HG02870 (cell line): ENCODE measurements around the gene HSPH1.
"Not testable (repeated sequence)": the region's sequence is repeated elsewhere in the genome, so short reads cannot be mapped to it uniquely, and the experiment has no call there.

ENCODE experiments used
- ATAC-seq: cut with Tn5 transposase; IDR thresholded peaks from one replicate; pipeline ENCODE4 v1.9.1; 2021; ENCODE audit warnings: mild to moderate bottlenecking, moderate library complexity; ENCODE audit not compliant: unreplicated experiment

The HSPH1 gene

DNA sequence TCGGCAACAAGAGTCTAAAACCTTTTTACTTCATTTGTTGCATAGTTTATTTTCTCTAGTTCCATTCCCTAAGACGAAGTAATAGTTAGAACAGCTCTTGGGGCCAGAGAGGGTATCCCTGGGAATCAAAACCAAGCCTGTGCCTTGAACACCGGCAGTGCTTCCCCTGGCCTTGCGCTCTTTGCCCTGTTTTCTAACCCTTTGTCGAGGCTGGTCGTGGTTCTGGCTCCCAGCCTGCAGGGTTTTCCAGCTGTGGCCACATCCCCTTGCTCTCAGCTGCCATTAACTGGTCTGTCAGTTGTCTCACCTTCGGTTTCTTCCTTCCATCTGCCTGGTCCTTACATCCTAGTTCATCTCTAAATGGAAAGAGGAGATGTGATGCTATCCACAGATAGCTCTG is 61.0 kb downstream of the HSPH1 start:
- no peak for ATAC-seq

DNA sequence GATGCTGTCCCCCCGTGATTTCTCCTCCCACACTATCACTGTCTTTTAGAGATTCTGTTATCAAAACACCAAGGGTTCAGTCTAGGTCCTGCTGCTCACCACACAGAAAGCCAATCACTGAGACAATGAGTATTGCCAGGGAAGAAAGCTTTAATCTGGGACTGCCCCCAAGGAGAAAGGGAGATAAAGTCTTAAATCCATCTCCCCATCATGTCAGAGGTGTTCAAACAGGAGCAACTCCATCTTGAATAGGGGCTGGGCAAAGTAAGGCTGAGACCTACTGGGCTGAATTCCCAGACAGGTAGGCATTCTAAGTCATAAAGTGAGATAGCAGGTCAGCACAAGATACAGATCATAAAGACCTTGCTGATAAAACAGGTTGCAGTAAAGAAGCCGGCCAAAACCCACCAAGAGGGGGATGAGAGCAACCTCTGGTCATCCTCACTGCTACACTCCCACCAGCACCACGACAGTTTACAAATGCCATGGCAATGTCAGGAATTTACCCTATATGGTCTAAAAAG is 63.7 kb downstream of the HSPH1 start:
- not testable (repeated sequence) for ATAC-seq

DNA sequence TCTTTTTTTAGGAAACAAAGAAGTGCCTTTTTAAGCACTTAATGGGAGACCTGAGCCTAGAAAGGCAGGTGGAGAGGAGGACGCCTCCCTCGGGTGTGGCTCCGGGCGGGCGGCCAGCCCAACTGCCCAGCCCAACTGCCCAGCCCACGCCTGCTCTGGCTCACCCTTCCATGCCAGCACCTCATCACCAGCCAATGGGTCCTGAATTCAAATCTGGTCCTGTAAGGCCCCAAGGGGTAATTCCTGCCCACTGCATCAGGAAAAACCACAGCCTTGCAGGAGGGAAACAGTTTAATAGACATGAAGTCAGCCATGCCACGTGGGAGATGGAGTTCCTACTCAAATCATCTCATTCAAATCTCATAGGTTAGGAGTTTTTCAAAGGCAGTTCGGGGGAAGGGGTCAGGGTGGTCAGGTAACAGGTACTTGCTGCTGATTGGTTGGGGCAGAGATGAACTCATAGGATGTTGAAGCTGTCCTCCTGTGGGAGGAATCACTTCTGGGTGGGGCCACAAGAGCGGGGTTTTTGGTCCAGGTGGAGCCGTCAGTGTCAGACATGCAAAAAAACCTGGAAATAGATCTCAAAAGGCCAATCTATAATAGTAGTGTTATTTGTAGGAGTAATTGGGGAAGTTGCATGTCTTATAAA is 64.9 kb downstream of the HSPH1 start:
- ATAC-seq: no peak

DNA sequence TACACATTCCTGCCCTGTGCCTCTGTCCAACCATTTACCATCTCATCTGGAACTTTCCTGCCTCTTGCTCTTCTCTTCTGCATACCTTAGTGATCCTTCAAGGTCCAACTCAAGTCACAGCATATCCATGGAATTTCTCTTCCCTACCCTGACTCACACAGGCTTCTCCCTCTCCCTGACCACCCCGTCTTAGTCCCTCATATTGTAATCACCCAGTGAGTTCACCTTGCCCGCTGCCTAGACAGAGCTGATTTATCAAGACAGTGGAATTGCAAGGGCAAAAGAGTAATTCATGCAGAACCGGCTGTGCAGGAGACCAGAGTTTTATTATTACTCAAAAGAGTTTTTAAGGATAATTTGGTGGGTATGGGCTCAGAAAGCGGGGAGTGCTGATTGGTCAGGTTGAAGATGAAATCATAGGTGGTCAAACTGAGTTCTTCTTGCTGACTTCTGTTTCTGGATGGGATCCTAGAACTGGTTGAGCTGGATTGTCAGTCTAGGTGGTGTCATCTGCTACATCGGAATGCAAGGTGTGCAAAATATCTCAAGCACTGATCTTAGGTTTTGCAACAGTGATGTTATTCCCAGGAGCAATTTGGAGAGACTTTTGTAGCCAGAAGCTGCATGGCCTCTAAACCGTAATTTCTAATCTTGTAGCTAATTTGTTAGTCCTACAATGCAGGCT is 67.2 kb downstream of the HSPH1 start:
- ATAC-seq: no peak

DNA sequence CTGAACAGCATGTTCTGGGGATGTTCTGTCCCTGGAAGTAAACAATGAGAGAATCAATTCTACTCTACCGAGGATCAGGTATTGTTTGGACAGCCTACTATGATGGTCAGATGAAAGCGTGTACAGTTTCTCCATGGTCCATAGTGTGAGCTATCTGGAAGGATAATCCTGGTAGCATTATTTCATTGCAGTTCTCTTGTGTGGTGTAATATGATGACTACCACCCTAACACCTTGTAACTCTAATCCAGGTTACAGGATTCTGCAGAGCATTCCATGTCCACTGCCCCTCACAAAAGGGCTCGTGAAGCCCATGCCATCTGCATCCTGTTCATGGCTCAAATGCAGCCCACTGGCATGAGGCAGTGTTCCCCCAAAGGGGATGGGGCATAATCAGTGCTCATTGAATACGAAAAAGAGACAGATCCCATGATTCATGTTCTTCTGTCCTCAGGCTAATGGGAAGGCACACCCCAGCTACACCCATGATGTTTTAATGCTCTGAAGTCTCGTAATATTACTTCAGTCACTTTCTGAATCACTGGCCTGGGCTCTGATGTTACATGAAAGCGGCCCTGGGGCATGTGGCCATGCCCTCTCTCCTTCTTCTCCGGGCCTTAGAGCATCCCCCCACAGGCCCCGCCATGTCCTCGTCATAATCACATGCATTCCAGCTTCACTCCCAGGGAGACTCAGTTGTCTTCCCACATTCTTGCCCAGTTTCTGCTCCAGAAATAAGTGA is 68.4 kb downstream of the HSPH1 start:
- ATAC-seq: no peak

DNA sequence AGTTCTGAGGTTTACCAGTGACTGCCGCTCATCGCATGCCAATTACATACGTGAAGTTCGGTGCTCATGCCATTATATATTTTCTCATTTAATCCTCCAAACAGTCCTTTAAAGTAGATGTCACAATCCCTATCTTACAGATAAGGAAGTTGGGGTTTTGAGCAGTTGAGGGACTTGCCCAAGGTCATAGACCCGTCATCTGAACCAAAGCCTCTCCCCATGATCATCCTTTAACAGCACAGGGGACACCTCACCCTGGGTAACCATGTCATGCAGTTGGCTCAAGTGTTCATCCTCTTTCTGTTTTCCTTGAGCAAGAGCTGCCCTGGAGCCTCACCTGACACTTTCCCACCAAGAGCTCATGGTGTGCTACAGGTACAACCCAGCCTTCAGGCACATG is 69.1 kb downstream of the HSPH1 start:
- ATAC-seq: no peak

DNA sequence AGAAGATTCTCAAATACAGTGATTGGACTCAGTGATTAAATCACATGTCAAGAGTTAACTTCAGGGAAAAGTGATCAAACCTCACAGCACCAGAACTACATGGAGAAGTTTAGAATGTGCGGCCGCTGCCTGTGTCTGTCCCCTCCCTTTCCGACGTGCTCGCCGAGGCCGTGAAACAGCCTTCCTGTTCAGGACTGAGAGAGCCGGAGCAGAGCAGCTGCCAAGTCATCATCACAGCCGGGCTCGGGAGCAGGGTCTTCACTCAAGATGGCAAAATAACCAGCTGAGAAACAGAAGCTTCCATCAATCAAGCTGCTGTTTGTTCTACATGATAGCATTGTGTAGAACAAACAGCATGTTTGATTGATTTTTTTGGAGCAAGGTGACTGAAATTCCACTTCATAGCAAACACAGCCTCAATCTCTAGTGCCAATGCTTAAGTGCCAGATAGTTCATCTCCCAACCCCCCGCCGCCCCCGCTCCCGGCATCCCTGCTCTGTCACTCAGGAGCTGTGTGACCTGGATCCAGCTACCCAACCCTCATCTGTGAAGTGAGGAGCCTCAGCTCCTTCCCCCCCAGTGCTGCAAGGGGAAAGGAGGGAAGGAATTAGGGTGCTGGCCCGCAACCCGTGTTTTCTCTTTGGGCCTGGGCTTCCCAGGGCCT is 70.6 kb downstream of the HSPH1 start:
- no peak for ATAC-seq

DNA sequence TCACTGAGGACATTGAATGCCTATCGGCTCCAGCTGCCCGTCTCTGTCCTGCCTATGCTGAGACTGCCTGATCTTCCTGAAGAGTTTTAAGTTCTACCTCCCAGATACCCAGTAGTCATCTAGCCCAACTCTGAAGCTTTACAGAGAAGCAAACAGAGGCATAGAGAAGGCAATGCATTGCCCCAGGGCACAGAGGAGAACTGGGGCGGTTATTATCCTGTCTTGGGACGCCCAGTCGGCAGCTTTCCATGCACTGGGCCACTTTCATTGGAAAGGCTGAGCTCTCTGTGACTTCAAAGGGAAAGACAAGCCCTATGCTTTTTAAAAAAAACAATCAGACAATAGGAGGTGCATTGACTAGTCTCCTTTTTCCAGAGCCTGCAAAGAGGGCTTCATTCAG is 71.6 kb downstream of the HSPH1 start:
- no peak for ATAC-seq

DNA sequence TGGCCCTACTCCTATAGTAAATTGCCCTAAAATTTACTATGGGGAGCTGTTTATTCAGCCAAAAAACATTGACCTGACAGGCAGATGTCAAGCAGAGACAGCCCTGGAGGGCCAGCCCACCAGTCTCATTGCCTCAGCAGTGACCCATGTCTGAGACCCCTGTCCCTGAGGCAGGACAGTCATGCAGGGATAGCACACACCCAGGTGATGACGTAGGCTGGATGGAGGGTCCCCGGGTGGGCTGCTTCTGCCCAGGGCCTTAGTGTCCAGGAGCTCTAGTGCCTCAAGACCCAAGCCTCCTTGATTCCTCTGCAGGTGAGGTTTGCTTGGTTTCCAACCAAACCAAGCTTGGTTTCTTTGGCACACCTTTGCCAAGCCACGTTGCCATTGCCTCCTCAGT is 72.1 kb downstream of the HSPH1 start:
- no peak for ATAC-seq

DNA sequence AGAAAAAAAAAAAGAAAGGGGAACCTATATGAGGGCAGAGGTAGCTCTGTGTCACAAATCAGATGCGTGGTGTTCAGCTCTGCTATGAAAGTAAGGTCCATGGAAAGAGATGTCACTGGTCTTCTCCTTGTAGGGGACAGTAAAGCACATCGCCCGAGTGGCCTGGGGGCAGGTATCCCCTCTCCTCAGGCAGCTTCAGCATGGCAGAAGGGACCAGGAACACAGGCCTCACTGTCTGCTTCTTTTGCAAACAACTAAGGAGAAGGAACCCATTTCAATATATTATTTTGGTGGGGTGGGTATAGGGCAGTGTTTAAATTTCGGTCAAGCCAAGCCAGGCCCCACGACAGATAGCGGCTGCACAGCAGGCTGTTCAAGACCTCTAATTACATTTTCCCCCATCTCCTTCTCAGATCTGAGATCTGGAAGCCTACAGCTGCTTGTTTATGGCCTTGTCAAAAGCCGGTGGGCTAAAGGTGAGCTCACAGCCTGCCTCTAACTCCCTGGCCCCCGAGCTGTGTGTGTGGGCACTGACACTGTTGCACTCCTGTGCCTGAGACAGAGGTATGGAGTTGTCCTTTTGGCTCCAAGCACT is 72.8 kb downstream of the HSPH1 start:
- no peak for ATAC-seq
